Esophagus squamous epithelium (tissue), 5 donors: ENCODE data around the gene NETO2. TPM values are rescaled to one million over a fixed set of nuclear protein-coding genes. Genes with fewer than 3 reads are reported as not detected.

Source experiments
- DNase-seq: peaks from one replicate; lab custom pipeline; 2025; lab: John Stamatoyannopoulos, UW
- H3K27ac ChIP-seq, 4 donors: fragments of 200-600 bp; sonication (generic); one replicate each; pipeline ENCODE4 v1.5.1; 2016 to 2019; ENCODE audit warnings: mild to moderate bottlenecking in 1 of 4
- H3K27me3 ChIP-seq, 4 donors: fragments of 200-600 bp; sonication (generic); 1 replicate in 3 of 4; 2 replicates in 1 of 4; pipeline versions ENCODE4 v1.5.1 to v1.6.0; 2017 to 2021; ENCODE audit warnings: antibody characterized with exemption in 1 of 4
- H3K36me3 ChIP-seq, 3 donors: fragments of 200-600 bp; sonication (generic); one replicate each; pipeline ENCODE4 v1.5.1; 2016 to 2019
- H3K4me1 ChIP-seq, 3 donors: fragments of 200-600 bp; sonication (generic); one replicate each; pipeline ENCODE4 v1.5.1; 2017 to 2019
- H3K4me3 ChIP-seq, 4 donors: fragments of 200-600 bp; sonication (generic); 1 replicate in 3 of 4; 2 replicates in 1 of 4; pipeline ENCODE4 v1.5.1; 2016 to 2019; ENCODE audit warnings: mild to moderate bottlenecking in 2 of 4, moderate library complexity in 1 of 4
- H3K9me3 ChIP-seq, 3 donors: fragments of 200-600 bp; sonication (generic); one replicate each; pipeline ENCODE4 v1.5.1; 2016 to 2019
- POLR2A ChIP-seq, 4 donors: fragments of 450-650 bp; IDR thresholded peaks; one replicate each; pipeline ENCODE4 v1.6.1; 2017; ENCODE audit warnings: antibody characterized with exemption in 4 of 4, mild to moderate bottlenecking in 4 of 4, moderate library complexity in 3 of 4
- WGBS, 2 donors: methylation state at CpG; one replicate each; pipeline ENCODE4 v1.1.5; 2018; 5-methylcytosine and 5-hydroxymethylcytosine counted together
- intact Hi-C: fragments of 100-400 bp; cut with DNase I; formaldehyde crosslinking; loops from one replicate; pipeline ENCODE4 v1.15.0; 2022
- total RNA-seq, 4 donors: library from RNA; depleted of rRNA; stranded (reverse); fragments of >200 nt; gene quantifications; one replicate each; pipeline ENCODE4 v1.1.0, GENCODE V29; 2016
- TF ChIP-seq, protein P1 (sequence below), 6 experiments: fragments of 450-650 bp in 4 of 6; fragments of 200-600 bp in 2 of 6; sonication (generic) in 2 of 6; IDR thresholded peaks; one replicate each; pipeline ENCODE4 v1.5.1; 2016 to 2019; ENCODE audit warnings: antibody characterized with exemption in 6 of 6, mild to moderate bottlenecking in 4 of 6, moderate library complexity in 4 of 6
- donor health status: DM: yes; HTN: yes; CAD: no.

NETO2 gene
- total RNA-seq, 4 donors from 2014 or later = 4.1 to 16.9 (median 7.4) TPM

DNA sequence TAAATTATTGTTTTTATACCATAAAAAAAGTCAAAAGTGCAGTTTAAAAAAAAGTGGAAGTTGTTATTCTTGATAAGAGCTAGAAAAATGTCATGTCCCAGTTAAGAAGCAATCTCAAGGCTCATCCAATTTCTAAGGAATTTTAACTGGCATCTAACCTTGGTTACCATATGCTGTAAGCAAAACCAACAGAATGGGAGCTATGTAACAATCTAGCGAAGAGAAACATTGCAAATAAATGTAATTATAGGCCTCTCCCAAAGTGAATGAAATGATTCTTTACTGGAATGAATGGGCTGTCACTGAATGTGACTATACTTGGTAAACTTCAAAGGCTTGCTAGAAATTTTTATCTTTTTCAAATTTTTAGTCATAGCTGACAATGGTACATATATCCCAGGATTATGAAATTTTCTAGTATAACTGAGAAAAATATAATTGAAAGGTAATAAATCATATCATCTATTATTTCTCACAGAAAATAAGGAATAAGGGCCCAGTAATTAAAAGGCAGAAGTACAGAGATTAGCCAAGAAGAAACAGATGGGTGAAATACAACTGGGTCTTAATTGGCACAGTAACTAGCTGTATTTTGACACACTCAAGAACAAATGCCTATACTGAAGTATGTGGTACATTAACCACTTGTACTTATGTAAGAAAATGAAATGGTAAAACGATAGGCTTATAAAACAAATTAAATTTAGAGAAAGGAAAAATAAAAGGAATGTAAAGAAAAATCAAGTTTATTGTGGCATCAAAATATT is 61.5 kb downstream of the NETO2 start:
- no peak for DNase-seq
- TF ChIP-seq POLR2A (IDR thresholded peaks at IDR 0.05) = no peak
- TF ChIP-seq, protein P1, sequence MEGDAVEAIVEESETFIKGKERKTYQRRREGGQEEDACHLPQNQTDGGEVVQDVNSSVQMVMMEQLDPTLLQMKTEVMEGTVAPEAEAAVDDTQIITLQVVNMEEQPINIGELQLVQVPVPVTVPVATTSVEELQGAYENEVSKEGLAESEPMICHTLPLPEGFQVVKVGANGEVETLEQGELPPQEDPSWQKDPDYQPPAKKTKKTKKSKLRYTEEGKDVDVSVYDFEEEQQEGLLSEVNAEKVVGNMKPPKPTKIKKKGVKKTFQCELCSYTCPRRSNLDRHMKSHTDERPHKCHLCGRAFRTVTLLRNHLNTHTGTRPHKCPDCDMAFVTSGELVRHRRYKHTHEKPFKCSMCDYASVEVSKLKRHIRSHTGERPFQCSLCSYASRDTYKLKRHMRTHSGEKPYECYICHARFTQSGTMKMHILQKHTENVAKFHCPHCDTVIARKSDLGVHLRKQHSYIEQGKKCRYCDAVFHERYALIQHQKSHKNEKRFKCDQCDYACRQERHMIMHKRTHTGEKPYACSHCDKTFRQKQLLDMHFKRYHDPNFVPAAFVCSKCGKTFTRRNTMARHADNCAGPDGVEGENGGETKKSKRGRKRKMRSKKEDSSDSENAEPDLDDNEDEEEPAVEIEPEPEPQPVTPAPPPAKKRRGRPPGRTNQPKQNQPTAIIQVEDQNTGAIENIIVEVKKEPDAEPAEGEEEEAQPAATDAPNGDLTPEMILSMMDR (IDR thresholded peaks at IDR 0.05) = no peak
- WGBS, 2 donors = 85 to 92% methylated on average over 2 of the region's 2 CpGs
- no peaks in the 10 kb centered on the region for H3K9me3 ChIP-seq
- intact Hi-C loops = no loop called here
- H3K4me1 ChIP-seq = no peaks in the 10 kb centered on the region
- H3K27me3 ChIP-seq = no peaks in the 10 kb centered on the region
- no peak overlapping the region for H3K4me3 ChIP-seq
- no peak overlapping the region for H3K27ac ChIP-seq
- H3K36me3 ChIP-seq = no peaks in the 10 kb centered on the region

DNA sequence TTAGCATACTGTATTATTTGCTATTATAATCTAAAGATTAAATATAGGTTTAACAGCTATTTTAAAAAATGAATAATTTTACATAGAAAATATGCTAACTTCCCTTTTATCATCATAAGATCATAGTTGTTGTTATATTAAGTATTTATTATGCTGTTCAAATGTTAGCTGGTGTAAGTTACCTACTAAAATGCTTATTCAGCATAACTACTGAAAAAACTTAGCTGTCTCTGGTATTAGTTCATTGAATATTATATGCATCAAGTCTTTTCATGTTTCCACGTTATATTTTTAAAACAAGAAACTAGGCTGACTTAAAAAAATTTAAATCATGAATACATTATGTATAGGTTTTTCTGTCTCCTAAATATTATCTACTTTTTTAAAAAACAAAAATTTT is 62.6 kb downstream of the NETO2 start:
- no peak overlapping the region for H3K4me3 ChIP-seq
- 80 to 90% methylated on average over 1 of the region's 1 CpG for WGBS, 2 donors

DNA sequence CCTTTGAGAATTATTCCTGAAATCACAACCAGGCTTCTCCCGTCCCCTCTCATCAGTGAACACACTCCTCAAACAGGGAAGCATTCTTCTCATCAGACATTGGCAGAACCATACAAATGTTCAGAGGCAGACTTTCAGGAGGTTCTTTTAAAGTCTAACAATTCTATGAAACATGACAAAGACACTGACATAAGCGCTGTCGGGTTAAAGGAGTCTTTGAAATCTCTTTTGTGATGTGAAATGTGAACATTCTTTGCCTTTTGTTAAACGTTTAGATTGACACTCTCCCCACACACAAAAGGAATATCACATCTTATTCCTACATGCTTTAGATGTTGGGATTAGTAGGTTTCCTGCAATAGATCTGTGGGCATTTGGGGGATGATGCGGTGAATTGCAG is 63.9 kb downstream of the NETO2 start:
- DNase-seq = no peak
- Histone ChIP-seq H3K27me3 (no peaks in the 10 kb centered on the region), H3K9me3 (no peaks in the 10 kb centered on the region), H3K27ac (no peak overlapping the region), H3K4me1 (no peaks in the 10 kb centered on the region), H3K36me3 (no peaks in the 10 kb centered on the region), H3K4me3 (no peak overlapping the region)
- TF ChIP-seq, protein P1 (IDR thresholded peaks at IDR 0.05) = no peak
- no peak for TF ChIP-seq POLR2A (IDR thresholded peaks at IDR 0.05)
- 67 to 73% methylated on average over 5 of the region's 5 CpGs for WGBS, 2 donors
- intact Hi-C loops = no loop called here

More for the DNA sequence above, 62.6 kb downstream of the NETO2 start:
- H3K36me3 ChIP-seq = no peaks in the 10 kb centered on the region
- no peak overlapping the region for H3K27ac ChIP-seq
- H3K9me3 ChIP-seq = no peaks in the 10 kb centered on the region
- no peaks in the 10 kb centered on the region for H3K4me1 ChIP-seq
- DNase-seq = no peak
- TF ChIP-seq, protein P1 (IDR thresholded peaks at IDR 0.05) = no peak
- no peak for TF ChIP-seq POLR2A (IDR thresholded peaks at IDR 0.05)
- intact Hi-C loops = no loop called here
- H3K27me3 ChIP-seq = no peaks in the 10 kb centered on the region

DNA sequence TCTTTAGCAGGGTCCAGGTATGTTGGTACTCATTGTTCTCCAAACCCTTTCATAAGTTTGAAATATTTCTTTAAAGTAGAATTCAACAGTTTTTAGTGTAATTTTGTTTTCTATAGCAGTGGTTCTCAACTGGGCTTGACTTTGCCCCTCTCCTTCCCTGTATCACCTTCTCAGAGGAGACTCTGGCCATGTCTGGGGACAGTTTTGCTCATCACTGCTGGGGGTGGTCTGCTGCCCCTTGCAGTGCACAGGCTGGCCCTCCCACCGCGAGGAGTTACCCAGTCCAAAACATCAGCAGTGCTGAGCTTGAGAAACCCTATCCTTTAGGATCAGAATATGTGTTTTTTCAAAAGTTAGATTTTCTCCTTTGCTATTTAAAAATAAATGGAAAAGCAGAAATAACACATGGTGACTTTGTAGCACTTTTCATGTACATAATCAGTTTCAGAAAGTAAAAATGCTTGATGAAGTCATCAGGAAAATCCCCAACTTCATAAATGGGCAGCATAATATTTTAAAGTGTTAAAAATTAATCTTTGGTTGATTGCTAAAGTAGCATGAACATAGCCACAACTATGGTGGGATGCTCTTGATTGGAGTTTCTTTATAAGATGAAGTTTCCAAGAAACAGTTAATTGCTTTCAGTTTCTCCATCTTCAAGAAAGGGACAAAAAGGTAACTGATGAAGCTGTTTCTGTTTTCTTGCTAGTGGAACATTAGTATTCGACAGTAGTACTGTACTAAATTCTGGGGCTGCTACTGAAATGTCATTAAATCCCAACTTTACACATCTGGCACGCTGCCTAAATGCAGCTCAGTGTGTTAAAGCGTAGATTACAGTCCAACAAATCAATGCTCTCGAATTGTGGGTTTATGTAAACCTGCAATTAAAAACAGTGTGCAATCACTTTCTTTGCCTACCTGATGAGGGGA is 70.3 kb downstream of the NETO2 start:
- TF ChIP-seq POLR2A (IDR thresholded peaks at IDR 0.05) = no peak
- TF ChIP-seq, protein P1 (IDR thresholded peaks at IDR 0.05) = no peak
- Histone ChIP-seq H3K4me1 (no peaks in the 10 kb centered on the region), H3K27me3 (no peaks in the 10 kb centered on the region), H3K9me3 (no peaks in the 10 kb centered on the region), H3K36me3 (no peaks in the 10 kb centered on the region), H3K4me3 (no peak overlapping the region), H3K27ac (no peak overlapping the region)
- intact Hi-C loops = no loop called here
- 69% methylated on average over 4 to 6 of the region's 6 CpGs for WGBS, 2 donors
- DNase-seq = no peak

DNA sequence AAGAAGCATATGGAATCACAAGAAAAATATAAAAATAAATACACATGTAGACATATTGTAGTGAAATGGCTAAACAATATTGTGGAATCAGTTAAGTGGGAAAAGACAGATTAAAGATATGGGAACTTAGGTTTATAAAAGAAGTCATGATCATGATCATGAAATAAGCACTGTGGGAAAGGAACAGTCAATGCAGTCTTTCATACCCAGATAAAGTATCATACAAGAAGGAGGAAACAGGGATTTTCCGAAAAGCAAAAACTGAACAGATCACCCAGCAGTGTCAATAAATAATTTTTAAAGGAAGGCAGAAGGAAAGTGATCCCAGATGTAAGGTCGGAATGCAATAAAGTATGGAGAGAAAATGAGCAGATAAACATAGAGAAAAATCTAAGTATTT is 71.6 kb downstream of the NETO2 start:
- intact Hi-C loops = no loop called here
- Histone ChIP-seq H3K4me1 (no peaks in the 10 kb centered on the region), H3K9me3 (no peaks in the 10 kb centered on the region), H3K36me3 (no peaks in the 10 kb centered on the region), H3K4me3 (no peak overlapping the region), H3K27me3 (no peaks in the 10 kb centered on the region), H3K27ac (no peak overlapping the region)
- no peak for DNase-seq
- WGBS, 2 donors = 90 to 95% methylated on average over 2 of the region's 2 CpGs
- TF ChIP-seq, protein P1 (IDR thresholded peaks at IDR 0.05) = no peak
- TF ChIP-seq POLR2A (IDR thresholded peaks at IDR 0.05) = no peak
